GM19455 (cell line): ENCODE measurements around the gene GATA3.

Source experiments
- ATAC-seq: cut with Tn5 transposase; IDR thresholded peaks from one replicate; pipeline ENCODE4 v1.9.1; 2021; ENCODE audit not compliant: unreplicated experiment

GATA3 gene

DNA sequence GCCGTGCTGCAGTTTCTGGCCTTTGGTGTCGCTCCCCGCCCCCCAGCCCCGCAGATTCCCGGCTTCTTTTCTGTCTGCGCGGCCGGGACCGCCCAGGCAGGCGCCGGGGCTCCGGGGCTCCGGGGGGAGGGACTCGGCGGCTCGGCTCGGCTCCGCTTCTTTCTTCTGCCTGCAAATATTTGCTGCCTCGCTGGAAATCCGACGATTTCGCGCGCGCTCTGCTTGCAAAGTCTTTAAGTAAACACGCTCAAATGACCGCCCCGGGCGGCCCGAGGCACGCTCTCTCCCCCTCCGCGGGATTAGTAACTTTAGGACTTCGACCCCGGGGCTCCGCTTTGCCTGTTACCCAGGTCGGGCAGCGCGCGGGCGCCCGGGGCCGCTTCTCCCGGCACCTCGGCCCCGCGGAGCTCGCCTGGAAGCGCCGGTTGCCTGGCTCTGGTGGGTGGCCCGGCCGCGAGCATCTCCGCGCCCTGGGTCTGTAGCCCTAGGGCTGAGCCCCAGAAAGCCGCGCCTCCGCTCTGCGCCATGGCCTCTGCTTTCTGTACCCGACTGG is 3.9 kb upstream of the GATA3 start:
- ATAC-seq = no peak

DNA sequence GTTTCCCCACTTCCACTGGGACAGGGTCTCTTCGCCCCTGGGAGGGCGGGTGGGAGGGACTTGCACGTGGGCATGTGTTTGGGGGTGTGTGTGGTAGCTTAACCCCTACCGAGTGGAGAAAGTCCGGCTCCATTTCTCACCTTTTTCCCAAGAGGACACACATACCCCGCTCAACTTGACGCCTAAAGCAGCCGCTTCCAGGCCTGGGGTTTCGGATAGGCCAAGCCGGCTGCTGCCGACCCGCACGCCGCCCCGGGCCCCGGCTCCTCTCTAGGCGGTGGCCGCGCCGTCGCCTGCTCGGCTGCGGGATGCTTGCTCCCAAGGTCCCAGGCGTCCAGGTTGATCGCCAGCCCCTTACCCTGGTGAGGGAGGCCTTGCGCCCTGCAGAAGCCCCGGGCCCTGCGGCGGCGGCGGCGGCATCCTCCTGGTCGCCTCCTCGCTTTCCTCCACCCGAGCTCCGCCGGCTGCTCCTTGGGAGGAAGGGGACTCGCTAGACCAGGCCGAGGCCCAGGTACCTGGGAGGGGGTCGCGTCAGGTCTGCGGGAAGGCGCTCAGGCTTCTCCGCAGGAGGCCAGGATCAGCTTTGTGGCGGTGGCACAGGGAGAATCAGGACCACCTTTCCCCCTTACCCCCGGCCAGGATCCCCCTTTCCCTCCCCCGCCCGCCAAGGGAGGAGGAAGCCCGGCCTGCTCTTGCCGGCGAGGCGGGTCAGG is 3.2 kb upstream of the GATA3 start:
- ATAC-seq = no peak

DNA sequence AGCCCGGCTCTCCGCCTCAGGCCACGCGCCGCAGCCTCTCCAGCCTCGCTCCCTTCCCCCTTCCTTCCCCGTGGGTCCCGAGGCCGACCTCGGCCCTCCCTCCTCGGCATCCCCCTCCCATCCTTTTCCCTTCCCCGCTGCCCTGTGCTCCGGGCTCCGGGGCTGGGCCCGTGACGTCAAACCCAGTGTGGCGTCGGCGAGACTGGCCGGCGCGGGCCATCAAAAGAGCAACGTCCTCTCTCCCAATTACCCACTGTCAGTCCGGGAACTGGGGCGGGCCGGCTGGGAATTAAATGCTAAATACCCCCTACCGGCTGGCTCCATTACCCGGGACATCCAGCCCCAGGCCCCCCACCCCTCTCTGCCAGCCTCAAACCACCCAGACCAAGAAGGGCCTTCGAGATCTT is 2.6 kb upstream of the GATA3 start:
- no peak for ATAC-seq

DNA sequence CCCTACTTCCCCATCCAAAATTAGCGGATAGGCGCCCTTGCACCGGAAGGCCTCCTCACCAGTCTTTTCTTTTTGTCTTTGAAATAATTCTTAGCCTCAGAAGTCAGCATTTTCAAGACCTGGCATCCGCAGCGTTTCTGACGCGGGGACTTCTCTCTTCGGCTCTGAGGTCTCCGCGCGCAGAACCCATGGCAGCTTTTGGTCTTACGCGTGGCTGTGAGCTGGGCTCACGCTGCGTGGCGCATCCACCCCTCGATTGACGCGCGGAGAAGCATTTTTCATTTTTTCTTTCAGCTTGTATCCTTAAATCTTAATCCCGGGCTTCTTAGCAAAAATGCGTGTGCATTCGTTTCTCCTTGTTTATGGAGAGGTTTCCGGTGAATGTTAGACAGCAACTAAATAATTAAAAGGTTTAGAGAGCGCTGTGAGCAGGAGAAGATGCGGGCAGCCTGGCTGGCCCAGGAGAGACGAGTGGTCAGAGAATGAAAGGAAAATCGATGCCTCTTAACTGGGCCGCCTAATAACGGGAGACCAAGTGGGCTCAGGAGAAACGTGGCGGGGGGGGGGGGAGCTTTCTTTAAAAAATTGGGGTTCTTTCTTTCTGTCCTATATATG is 2.0 kb upstream of the GATA3 start:
- no peak for ATAC-seq

DNA sequence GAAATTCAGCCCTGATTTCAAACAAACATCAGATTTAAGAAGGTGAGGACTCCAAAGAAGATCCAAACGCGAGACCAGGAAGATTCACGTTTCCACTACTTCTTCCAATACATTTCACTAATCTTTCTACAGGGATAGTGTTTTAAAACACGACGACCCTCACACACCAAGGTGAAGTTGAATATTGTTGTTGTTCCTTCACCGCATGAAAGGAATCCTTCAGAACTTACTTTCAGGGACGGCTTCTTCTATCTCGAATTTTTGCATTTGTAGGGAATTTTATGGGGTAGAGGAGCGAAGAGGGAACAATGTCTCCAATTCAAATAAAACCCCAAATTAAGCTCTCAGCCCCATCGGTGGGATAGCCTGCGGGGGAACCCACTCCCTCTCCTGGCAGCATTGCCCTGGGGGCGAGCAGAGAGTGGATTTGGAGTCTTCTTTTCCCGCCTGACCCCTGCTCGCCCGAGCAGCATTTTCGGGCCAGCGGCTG is 1.5 kb upstream of the GATA3 start:
- no peak for ATAC-seq

DNA sequence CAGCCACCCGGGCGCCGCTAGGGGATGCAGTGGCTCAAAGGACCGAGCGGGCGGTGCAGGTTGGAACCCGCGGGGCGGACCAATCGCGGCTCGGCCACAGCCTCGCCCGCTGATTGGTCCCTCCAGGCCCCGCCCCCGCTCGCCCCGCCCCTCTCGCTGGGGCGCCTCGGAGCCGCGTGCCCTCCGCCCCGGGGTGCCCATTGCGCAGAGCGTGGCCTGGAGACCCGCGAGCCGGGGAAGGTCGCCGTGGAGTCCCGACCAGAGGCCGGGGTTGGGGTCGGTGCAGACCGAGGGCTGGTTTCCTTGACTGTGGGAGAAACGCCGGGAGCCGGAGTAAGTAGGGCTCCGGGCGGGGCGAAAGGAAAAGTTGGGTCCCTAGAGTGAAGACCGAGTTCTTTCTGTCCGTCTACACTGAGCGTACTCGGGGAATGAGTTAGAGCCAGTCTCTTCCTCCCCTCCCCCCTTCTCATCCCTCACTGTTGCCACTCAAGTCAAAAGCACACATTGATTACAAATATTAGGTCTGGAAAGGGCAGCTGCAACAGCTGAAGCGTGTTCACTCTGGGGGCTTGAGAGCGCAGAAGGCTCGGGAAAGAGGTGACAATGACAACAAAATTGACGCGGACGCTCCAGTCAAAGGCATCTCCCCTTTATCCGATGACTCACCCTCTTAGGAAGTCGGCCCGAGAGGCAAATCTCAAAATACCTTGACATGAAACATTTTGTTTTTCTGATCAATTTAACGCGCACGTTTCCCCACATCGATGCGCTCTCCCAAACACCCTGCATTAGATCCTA is 843 bp upstream of the GATA3 start:
- ATAC-seq = peak; percentile 78

DNA sequence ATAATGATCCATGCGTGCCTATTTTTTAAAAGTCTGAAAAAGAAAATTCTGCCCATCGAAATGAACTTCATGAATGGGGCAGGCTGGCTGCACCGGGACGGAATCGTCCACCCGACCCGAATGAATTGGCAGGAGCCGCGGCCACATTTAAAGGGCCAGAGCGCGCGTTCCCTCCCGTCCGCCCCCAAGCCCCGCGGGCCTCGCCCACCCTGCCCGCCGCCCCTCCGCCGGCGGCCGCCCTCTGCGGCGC is 319 bp upstream of the GATA3 start:
- ATAC-seq = peak; percentile 13

DNA sequence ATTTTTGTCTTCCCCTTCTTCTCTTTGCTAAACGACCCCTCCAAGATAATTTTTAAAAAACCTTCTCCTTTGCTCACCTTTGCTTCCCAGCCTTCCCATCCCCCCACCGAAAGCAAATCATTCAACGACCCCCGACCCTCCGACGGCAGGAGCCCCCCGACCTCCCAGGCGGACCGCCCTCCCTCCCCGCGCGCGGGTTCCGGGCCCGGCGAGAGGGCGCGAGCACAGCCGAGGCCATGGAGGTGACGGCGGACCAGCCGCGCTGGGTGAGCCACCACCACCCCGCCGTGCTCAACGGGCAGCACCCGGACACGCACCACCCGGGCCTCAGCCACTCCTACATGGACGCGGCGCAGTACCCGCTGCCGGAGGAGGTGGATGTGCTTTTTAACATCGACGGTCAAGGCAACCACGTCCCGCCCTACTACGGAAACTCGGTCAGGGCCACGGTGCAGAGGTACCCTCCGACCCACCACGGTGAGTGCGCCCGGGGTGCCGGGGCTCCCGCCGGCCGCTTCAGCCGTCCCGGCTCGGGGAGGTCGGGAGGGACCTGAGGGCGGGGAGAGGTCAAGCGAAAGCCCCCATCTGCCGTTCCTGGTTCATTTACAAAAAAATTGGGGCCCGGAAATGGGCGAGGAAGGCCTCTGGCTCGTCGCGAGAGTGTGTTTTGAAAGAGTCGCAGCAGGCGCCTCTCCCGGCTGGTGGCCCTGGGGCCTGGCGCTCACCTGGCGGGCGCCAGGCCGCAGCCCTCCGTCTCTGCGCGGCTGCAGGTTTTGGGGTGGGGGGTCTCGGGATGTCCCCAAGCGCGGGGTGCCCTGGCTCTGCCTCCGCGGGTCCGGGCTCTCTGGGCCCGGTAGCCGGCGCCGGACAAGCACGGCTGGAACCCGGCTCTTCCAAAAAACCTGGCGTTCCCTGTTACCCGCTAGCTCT is 1.2 kb downstream of the GATA3 start:
- no peak for ATAC-seq

DNA sequence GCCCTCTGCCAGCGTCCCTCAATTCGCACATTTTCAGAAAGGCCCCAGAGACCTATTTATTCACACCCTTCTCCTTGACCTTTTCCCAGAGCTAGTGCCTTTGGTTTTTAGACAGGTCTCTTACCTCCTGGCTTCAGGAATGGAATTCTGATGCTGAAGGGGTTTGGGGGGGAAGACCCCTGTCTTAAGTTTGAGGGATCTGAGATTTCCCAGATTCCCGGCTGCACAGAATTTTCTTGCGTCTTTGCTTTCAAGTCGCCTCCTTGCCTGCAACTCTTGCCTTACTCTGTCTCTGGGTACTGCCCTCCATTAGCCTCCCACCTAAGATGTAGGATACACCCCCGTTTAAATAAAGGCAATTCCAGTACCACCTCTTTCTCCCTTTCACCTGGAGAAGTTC is 1.9 kb downstream of the GATA3 start:
- ATAC-seq = no peak

DNA sequence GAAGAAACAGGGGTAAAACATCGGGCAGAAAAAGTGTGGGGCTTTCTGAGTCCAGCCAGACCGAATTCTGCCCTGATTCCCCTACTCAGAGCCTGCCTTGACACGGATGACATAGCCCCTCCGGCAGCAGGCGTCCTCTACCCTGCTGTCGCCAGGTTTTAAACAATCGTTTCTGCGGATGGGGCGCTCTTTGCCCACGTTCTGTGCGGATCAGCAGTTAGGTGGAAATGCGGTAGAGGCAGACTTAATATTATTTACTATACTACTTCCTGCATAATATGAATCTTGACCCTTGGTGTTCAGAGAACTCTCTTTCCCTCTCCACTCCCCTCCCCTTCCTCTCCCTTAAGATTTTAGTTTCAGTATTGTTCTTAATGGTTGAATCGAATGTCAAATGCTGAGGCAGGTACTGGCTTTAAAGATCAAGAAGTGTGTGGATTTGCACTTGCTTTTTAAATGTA is 2.4 kb downstream of the GATA3 start:
- no peak for ATAC-seq

DNA sequence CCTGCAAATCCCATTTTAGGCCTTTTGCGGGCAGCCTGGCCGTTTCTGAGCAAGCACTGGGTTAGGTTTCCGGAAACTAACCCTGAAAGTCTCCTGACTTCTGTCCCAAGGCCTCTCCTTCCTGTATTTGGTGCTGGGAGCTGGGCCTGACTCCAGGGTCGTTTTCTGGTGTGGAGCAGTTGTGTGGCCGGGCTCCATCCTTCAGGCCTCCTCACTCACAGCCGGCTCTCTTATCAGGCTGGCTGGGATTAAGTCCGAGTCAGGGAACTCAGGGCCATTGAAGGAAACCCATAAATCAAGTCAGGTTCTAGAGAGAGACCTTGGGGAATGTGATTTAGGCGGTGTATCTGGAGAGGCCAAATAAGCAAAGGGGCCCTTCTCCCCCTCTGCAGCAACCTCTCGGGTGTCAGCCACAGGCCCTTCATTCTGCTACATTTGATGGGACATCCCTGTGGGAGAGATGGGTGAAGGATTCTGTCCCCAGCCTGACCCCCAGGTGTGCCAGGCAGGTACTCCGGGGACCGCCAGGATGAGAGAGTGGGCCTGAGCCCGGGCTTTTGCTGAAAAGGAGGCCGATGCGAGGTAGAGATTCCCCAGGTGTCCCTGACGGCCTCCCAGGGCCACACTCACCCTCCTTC is 3.3 kb downstream of the GATA3 start:
- ATAC-seq = no peak

DNA sequence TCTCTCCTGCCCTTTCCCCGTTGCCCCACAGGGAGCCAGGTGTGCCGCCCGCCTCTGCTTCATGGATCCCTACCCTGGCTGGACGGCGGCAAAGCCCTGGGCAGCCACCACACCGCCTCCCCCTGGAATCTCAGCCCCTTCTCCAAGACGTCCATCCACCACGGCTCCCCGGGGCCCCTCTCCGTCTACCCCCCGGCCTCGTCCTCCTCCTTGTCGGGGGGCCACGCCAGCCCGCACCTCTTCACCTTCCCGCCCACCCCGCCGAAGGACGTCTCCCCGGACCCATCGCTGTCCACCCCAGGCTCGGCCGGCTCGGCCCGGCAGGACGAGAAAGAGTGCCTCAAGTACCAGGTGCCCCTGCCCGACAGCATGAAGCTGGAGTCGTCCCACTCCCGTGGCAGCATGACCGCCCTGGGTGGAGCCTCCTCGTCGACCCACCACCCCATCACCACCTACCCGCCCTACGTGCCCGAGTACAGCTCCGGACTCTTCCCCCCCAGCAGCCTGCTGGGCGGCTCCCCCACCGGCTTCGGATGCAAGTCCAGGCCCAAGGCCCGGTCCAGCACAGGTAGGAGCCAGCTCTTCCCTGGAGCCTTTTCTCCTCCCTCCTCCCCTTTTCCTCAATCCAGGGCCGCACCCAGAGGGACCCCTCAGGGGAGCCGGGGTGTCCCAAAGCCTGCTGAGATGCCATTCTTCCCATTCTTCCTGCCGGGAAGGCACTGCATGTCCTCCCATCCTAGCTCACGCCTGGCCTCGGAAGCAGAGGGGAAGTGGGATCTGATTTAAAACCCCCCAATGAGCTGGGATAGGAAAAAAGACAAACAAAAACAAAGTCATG is 4.0 kb downstream of the GATA3 start:
- no peak for ATAC-seq

DNA sequence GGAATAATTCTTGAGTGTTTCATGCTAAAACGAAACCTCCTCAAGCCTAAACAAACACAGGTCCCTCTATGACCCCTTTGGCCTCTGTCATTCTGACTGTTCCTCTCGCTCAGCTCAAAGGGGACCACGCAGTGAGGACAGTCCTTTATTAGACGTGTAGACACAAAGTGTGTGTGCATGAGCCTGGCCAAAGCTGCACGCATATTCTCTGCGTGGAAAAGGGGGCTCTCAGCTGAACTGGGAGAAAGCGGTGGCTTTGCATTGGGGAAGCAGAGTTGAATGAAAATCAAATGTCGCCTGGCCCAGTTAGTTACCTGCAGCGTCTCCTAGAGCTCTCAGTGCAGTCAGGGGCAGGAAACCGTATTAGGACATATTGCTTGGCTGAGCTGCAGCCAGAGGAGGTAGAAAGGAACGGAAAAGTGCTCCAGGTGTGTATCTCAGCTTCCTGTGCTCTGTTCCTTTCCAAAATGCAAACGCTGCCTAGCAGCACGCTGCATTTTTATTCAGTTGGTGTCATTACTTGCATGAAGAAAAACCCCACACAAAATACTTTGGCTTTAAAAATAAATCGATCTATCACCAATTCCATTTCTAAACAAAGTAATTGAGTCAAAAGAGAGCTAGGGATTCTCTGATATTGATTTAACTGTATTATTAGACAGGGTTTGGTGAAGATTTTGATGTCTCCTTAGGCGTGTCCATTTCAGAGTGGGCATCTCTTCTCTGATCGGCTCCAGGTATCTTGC is 4.9 kb downstream of the GATA3 start:
- no peak for ATAC-seq

DNA sequence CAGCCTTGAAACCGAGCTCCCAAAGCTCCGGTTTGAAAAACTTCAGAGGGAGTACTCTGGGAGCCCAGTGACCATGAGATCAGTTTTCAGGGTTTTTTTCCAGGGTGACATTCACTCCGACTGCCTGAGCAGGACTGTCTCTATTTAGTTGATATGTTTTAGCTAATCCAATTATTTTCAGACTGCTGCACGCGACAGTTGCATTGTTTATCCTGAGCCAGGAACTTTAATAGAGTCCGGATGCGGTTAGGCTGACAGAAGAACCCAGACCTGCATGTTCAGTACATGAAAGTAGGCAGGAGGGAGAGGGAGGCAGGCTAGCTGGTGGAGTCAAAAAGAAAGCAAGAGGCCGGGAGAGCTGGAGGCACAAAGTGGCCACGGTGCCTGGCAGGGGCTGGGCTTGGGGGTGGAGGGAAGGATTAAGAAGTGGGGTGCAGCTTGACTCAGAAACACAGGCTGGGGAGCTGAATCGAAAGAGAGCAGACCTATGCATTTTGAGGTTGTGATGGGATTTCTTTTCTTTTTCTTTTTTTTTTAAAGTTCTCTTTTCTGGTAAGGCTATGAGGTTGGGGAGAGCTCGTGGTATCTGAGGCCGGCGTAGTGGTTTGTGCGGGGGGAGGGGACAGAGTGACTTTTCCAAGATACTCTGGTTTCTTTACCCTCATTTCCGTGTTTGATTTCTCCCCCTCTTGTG is 5.7 kb downstream of the GATA3 start:
- peak; percentile 48 for ATAC-seq

DNA sequence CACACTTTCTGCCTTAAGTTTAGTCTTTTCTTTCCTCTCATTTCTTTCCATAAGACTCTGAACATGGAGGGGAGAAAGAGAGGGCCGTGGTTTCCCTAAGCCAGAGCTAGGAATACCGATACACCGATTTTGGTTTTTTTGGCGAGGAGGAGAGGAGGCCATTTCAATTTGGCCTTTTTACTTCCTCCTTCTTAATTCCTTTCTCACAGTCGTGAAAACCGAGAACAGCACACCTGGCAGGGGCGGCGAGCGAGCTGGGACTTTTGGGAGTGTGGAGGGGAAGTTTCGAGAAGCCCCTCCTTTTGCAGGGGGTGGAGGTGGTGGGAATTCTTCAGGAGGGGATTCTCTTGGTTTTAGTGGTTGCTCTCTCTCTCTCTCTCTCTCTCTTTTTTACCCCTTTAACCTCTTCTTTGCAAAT is 6.2 kb downstream of the GATA3 start:
- ATAC-seq = no peak

DNA sequence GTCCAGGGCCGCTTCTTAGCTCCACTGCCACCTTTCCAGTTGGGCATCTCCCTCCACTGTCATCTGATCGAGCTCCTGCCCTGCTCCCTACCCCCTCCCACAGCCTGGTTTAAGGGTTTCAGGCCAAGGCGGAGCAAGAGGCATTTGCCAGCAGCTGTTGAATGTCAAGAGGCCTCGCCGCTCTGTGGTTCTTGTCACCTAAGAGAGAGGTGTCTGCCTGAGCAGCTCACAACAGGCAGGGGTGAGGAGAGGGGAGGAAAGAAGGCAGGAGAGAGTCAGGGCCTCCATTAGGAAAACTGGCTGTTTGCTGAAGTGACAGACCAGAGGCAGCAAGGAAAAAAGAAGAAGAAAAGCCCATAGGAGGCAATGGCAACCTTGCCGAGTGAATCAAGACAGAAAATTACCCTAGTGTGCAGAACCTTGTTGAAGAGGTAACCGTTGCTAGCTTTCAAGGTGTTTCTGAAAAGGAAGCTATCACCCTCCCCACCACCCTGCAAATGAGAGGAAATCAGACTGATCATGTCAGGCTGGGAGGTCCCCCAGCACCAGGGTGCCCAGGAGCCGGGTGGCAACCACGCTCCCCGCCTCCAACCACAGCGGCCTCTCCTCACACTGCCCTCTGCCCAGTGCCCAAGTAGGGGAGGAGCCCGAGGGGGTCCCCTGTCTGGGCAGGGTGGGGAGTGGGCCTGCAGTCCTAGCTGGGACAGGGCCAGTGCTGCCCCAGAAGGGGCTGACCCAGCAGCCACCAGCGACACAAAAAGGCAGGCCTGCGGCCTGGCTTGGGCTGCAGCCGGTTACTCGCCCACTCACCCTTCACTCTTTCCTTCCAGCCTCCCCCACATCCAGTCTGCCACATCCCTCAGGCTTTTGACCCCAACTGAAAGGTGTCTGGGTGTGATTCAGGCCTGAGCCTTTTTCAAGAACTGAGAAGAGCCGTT is 7.1 kb downstream of the GATA3 start:
- ATAC-seq = no peak
